HepG2 (cell line): ENCODE results near the gene SDK2.

Experiments used
- ATRX ChIP-seq: sonication (generic); formaldehyde crosslinking; IDR thresholded peaks from 2 replicates; pipeline ENCODE4 v1.4.0; 2020; ENCODE audit warnings: missing genetic modification reagents, borderline replicate concordance
- FOXA1 ChIP-seq, 2 experiments: fragments of 450-650 bp in 1 of 2; sonication (generic) in 1 of 2; formaldehyde crosslinking in 1 of 2; IDR thresholded peaks; 2 replicates each; pipeline versions ENCODE4 v1.4.0 to v1.6.1; 2016 to 2020; ENCODE audit warnings: missing genetic modification reagents in 1 of 2
- GTF2F1 ChIP-seq: fragments of 150-350 bp; IDR thresholded peaks from 2 replicates; pipeline ENCODE4 v1.6.1; 2014; ENCODE audit warnings: low read length
- HOXA3 ChIP-seq: sonication (generic); formaldehyde crosslinking; IDR thresholded peaks from 2 replicates; pipeline ENCODE4 v1.5.0; 2020; ENCODE audit warnings: missing genetic modification reagents
- MED1 ChIP-seq: sonication (generic); formaldehyde crosslinking; IDR thresholded peaks from 2 replicates; pipeline ENCODE4 v1.4.0; 2020; ENCODE audit warnings: missing genetic modification reagents
- POLR2A ChIP-seq, 2 experiments: IDR thresholded peaks; 2 replicates each; pipeline ENCODE4 v1.6.1; 2011; ENCODE audit warnings: low read depth in 2 of 2, low read length in 2 of 2, mild to moderate bottlenecking in 1 of 2, moderate library complexity in 1 of 2; ENCODE audit not compliant: insufficient read depth in 1 of 2
- SMC3 ChIP-seq: IDR thresholded peaks from 2 replicates; pipeline ENCODE4 v1.6.1; 2011; ENCODE audit warnings: low read length, improper control_type of control experiment
- ZBTB21 ChIP-seq: sonication (generic); formaldehyde crosslinking; IDR thresholded peaks from 2 replicates; pipeline ENCODE4 v1.4.0; 2020; ENCODE audit warnings: missing genetic modification reagents
- ZNF274 ChIP-seq: sonication (generic); formaldehyde crosslinking; IDR thresholded peaks from 2 replicates; pipeline ENCODE4 v1.5.1; 2020; ENCODE audit warnings: mild to moderate bottlenecking, missing genetic modification reagents
- TF ChIP-seq, protein P1 (sequence below): sonication (generic); formaldehyde crosslinking; IDR thresholded peaks from 2 replicates; pipeline ENCODE4 v1.8.1; 2023; ENCODE audit warnings: mild to moderate bottlenecking, missing genetic modification reagents
- TF ChIP-seq, protein P2 (sequence below): sonication (generic); formaldehyde crosslinking; IDR thresholded peaks from 2 replicates; pipeline ENCODE4 v1.5.0; 2020; ENCODE audit warnings: mild to moderate bottlenecking, missing genetic modification reagents, moderate library complexity

DNA sequence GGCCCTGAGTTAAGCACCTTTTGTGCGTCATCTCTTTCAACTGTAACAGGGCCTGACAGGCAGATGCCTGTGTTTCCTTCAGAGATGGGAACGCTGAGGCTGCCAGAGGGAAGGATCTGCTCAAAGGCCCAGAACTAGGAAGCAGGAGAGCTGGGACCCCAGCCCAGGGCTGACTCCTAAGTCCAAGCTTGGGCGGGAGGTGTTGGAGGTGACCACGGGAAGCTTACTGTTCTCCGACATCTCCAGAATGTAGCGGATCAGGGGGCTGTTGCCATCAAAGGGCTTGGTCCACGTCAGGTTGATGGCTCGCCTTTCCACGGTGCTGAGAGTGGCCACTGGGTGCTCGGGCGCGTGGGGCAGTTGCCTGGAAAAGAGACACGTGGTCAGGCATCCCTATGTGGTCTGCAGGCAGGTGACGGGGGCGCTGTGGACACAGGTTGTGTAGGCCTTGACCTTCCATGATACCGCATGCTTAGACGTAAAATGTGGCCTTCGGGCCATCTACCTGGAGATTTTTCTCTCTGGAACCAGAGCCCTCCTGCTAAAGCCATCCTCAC, 221.0 kb downstream of the SDK2 start:
- no peak for TF ChIP-seq FOXA1 (IDR thresholded peaks at IDR 0.05)
- TF ChIP-seq FOXA1 (CRISPR knock-in tag; IDR thresholded peaks at IDR 0.05): no peak
- TF ChIP-seq, protein P1, sequence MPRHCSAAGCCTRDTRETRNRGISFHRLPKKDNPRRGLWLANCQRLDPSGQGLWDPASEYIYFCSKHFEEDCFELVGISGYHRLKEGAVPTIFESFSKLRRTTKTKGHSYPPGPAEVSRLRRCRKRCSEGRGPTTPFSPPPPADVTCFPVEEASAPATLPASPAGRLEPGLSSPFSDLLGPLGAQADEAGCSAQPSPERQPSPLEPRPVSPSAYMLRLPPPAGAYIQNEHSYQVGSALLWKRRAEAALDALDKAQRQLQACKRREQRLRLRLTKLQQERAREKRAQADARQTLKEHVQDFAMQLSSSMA: no peak
- TF ChIP-seq, protein P2, sequence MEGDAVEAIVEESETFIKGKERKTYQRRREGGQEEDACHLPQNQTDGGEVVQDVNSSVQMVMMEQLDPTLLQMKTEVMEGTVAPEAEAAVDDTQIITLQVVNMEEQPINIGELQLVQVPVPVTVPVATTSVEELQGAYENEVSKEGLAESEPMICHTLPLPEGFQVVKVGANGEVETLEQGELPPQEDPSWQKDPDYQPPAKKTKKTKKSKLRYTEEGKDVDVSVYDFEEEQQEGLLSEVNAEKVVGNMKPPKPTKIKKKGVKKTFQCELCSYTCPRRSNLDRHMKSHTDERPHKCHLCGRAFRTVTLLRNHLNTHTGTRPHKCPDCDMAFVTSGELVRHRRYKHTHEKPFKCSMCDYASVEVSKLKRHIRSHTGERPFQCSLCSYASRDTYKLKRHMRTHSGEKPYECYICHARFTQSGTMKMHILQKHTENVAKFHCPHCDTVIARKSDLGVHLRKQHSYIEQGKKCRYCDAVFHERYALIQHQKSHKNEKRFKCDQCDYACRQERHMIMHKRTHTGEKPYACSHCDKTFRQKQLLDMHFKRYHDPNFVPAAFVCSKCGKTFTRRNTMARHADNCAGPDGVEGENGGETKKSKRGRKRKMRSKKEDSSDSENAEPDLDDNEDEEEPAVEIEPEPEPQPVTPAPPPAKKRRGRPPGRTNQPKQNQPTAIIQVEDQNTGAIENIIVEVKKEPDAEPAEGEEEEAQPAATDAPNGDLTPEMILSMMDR (CRISPR knock-in tag): no peak
- no peak for TF ChIP-seq GTF2F1
- TF ChIP-seq POLR2A (IDR thresholded peaks at IDR 0.05; ENCODE audit: insufficient read depth in 1 of 2, low read depth in 2 of 2, low read length in 2 of 2): no peak
- no peak for TF ChIP-seq SMC3
- TF ChIP-seq ATRX: no peak
- TF ChIP-seq HOXA3 (CRISPR knock-in tag): no peak
- no peak for TF ChIP-seq ZNF274
- no peak for TF ChIP-seq ZBTB21 (CRISPR knock-in tag)
- no peak for TF ChIP-seq MED1 (CRISPR knock-in tag)
